ENCODE data around the gene ACTN1.
A peak's percentile ranks its signal among the peaks of the same experiment; 100 is the strongest.
"Not testable (repeated sequence)": the region's sequence is repeated elsewhere in the genome, so short reads cannot be mapped to it uniquely, and the experiment has no call there.

Gene ACTN1

GRCh38 chr14:68973639-68974038, 5.5 kb downstream of the ACTN1 start:
- H3K27ac ChIP-seq, result no peak overlapping the region
- no peak for TF ChIP-seq CTCF (conservative IDR thresholded peaks at IDR 0.05)

- H3K27ac ChIP-seq, result not testable (repeated sequence)
Measured at GRCh38 chr14:68973219-68973565, 5.9 kb downstream of the ACTN1 start.

GRCh38 chr14:68972507-68973218, 6.4 kb downstream of the ACTN1 start:
- no peak overlapping the region for H3K27ac ChIP-seq
- no peak for TF ChIP-seq CTCF (conservative IDR thresholded peaks at IDR 0.05)

- H3K27ac ChIP-seq, result no peak overlapping the region
- TF ChIP-seq CTCF (conservative IDR thresholded peaks at IDR 0.05), result no peak
Measured at GRCh38 chr14:68971411-68972035, 7.6 kb downstream of the ACTN1 start.

GRCh38 chr14:68970736-68971135, 8.4 kb downstream of the ACTN1 start:
- peak overlapping the region; percentile 60 for H3K27ac ChIP-seq
- TF ChIP-seq CTCF (conservative IDR thresholded peaks at IDR 0.05), result no peak

GRCh38 chr14:68970038-68970612, 9.0 kb downstream of the ACTN1 start:
- no peak for TF ChIP-seq CTCF (conservative IDR thresholded peaks at IDR 0.05)
- peak overlapping the region; percentile 60 for H3K27ac ChIP-seq

- peak overlapping the region; percentile 60 for H3K27ac ChIP-seq
- TF ChIP-seq CTCF (conservative IDR thresholded peaks at IDR 0.05), result no peak
Measured at GRCh38 chr14:68969278-68970033, 9.6 kb downstream of the ACTN1 start.

All from VCaP (cell line).